Inferior parietal cortex (tissue), 1 donor: Measurements from ENCODE around the gene SH3TC1.
A peak's percentile ranks its signal among the peaks of the same experiment; 100 is the strongest.

Experiments used
- DNase-seq: peaks from one replicate; pipeline ENCODE4 v3.0.0-alpha.2; 2016; ENCODE audit errors: extremely low spot score

SH3TC1 gene

DNA sequence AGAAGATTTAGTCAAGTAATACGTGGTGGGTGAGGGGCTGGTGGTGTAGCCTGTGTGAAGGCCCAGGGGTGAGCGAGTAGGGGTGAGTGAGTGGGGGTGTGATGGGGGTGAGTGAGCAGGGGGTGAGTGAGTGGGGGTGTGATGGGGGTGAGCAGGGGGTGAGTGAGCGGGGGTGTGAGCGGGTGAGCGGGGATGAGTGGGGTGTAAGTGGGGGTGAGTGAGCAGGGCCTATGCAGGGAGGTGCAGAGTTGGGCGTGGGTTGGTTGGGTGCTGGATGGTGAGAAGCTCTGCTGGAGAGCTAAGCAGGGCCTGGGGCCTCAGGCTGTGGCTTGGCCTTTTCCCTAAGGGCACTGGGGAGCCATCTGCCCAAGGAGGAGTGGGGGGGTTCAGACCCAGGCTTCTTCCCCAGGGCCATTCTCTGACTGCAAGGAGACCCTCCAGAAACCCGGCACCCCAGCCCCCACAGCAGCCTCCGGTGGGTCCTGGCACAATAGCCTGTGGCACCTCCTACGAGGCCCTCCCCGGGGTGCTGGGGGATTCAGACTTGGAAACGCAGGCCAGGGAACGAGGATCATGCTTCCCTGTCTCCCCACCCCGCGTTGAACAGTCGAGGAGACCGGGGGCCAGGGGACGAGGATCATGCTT is 30.4 kb downstream of the SH3TC1 start:
- no peak for DNase-seq

DNA sequence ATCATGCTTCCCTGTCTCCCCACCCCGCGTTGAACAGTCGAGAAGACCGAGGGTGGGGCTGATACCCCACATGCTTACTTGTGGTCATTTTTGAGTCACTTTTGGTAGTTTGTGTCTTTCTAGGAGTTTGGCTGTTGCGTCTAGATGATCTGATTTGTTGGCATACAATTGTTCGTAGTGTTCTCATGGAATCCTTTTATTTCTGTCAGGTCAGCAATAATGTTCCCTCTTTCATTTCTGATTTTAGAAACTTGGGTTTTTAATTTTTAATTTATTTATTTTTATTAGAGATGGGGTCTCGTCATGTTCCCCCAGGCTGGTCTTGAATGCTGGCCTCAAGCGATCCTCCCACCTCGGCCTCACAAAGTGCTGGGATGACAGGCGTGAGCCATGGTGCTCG is 30.9 kb downstream of the SH3TC1 start:
- DNase-seq: no peak

DNA sequence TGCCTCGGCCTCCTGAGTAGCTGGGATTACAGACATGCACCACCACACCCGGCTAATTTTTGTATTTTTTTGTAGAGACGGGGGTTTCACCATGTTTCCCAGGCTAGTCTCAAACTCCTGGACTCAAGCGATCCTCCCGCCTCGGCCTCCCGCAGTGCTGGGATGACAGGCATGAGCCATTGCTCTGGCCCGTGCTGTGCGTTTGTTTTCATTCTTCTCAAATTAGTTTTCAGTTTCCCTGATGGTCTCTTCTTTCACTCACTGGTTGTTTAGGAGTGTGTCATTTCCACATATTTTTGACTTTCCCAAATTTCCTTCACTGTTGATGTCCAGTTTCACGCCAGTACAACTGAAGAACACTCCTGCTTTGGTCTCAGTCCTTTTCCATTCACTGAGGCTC is 31.8 kb downstream of the SH3TC1 start:
- no peak for DNase-seq

DNA sequence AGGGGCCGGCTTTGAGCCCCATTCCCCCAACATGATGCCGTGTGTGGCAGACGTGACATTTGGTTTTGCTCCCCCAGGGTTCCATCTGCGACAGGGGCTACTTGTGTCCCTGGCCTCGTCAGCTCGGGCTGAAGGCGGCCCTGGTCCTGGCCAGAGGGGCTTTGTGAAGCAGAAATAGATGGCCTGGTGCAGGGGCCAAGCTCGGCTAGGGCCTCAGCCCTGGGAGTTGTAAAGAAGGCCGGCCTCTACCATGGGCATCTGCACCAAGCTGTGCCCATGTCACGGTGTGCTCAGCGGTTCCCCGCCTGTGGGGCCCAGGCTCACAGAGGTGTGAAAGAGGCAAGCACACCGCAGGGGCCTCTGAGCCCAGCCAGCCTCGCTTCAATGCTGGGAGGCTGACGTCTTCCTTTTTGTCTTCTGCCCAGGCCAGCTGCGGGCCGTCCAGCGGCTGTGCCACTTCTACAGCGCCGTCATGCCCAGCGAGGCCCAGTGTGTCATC is 32.5 kb downstream of the SH3TC1 start:
- DNase-seq: no peak

DNA sequence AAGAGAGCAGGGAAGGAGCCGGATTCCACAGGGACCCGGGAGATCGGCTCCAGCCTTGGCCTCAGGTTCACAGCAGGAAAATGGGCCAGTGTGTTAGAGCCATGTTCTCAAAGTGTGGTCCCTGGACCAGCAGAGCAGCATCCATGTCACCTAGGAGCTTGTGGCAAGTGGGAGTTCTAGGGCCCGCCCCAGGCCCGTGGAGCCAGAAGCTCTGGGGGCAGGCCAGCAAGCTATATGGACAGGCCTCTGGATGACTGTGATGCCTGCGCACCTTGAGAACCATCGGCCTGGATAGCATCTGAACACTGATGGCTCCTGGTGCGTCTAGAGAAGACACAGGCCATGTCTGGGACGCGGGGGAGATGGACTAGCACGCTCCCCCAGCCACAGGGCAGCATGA is 33.7 kb downstream of the SH3TC1 start:
- no peak for DNase-seq

DNA sequence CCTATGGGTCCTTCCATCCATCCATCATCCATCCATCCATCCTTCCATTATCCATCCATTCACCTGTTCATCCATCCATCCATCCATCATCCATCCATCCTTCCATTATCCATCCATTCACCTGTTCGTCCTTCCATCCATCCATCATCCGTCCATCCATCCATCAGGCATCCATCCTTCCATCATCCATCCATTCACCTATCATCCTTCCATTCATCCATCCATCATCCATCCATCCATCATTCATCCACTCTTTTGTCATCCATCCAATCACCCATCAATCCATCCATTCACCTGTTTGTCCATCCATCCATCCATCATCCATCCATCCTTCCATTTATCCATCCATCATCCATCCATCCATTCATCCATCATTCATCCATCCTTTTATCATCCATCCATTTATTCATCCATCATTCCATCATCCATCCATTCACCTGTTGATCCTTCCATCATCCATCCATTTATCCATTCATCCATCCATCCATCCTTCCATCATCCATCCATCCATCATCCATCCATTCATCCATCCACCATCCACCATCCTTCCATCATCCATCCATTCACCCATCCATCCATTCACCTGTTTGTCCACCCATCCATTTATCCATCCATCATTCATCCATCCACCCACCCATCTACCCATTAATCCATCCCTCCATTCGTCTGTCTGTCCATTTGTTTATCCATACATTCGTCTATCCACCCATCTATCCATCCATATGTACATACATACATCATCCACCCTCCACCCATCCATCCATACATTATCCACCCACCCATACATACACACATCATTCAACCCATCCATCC is 34.8 kb downstream of the SH3TC1 start:
- no peak for DNase-seq

DNA sequence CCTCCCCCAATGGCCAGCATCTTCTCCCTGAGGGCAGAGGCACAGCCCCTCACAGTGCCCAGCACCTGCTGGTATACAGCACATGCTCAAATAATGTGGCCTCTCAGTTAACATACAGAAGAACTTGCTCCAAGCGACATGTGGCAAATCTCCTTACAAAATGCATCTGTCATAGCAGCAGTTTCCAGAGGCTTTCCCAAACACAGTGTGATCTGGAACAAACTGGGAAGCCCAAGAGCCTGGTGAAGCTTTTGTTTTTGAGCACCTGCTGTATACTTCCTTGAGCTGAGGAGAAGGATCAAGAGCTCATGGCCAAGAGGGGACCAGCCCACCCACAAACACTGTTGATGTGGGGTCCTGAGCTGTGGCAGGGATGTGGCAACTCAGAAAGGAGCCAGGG is 35.6 kb downstream of the SH3TC1 start:
- DNase-seq: no peak

DNA sequence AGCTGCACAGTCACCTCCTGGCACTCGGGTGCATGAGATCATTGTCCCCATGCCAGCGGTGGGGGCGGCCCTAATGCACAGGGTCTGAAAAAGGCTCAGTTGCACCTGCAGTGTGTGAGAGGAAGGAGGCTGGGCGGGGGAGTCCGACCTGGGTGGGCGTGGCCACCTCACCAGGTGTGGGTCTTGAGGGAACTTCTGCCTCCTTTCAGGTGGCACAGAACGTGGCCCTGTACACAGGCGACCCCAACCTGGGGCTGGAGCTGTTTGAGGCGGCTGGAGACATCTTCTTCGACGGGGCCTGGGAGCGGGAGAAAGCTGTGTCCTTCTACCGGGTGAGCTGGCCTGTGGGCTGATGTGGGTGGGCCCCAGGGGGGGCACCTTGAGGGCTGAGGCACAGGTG is 36.1 kb downstream of the SH3TC1 start:
- DNase-seq: no peak

DNA sequence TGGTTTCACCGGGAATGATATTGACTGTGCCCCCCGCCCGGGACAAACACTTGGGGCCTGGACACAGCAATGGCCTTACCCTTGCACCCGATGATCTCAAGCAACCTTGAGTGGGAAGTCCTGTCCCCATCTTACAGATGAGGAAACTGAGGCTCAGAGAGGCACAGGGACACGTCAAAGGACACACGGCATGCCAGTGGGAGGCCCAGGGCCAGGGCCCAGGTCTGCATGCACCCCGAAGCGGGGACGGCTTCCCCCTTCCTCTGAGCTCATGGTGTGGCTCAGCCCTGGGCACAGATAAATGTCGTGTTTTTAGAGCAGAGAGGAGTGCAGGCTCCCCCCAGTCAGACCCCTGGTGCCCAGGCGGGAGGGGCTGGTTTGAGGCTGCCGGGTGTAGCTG is 36.6 kb downstream of the SH3TC1 start:
- no peak for DNase-seq

DNA sequence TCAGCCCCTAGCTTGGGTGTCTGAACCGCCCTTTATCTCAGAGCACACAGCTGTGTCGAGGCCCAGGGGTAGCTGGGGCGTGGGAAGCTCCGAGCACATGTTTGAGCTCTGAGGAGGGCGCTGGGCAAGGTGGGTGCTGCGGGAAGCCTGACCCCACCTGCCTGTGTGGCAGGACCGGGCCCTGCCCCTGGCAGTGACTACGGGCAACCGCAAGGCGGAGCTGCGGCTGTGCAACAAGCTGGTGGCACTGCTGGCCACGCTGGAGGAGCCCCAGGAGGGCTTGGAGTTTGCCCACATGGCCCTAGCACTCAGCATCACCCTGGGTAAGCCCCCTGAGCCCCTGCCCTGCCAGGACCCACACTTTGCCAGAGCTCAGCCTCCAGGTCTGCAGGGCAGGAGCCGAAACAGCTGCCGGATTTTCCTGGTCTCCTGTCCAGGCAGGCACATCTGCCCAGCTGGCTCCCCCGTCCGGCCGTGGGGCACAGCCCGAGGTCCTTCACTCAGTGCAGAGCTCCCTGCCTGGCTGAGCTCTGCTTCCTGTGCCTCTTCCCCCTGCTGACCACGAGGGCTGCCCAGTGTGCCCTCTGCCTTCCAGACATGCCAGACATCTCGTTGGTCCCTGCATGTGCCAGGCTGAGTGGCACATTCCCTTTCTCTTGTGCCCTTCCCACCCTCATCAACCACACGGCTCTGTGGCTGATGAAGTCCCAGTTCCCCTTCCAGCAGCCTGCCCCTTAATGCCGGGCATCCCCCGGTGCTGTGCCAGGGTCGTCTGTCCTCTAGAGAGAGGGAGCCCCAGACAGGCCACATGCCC is 37.2 kb downstream of the SH3TC1 start:
- no peak for DNase-seq

DNA sequence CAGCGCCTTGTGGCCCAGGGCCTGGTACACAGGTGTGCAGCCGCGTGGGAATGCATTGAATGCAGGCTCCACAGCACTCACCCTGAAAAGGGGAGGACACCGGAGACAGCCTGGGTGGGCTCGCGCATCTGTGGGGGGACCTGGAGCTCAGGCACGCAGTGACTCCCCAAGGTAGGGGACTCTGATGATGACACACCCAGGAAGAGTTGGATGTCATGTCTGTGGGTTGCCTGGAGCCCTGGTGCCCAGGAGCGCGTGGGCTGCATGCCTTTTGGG is 37.8 kb downstream of the SH3TC1 start:
- DNase-seq: no peak

DNA sequence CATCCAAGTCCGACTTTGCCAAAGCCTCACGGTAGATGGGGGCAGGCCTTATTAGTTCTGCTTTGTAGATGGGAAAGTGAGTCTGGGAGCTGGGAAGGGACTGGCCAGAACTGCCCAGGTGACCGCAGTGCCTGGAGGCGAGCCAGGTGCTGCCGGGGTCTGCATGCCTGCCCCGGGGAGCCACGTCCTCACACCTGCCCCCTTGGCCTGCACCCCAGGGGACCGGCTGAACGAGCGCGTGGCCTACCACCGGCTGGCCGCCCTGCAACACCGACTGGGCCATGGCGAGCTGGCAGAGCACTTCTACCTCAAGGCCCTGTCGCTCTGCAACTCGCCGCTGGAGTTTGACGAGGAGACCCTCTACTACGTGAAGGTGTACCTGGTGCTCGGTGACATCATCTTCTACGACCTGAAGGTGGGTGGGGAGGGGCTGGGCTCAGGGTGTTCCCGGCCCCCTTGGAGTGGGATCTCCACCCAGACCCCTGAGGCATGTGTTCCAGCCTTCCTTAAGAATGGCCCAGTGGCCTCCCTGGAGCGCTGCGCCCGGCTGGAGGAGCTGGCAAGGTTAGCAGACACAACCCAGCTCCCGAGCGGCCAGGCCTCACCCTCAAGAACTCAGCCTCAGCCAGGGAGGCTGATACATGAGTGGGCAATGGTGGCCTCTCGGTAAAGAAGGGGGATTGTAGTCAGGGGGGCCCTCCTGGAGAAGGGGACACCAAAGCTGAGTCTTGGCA is 38.3 kb downstream of the SH3TC1 start:
- DNase-seq: no peak

DNA sequence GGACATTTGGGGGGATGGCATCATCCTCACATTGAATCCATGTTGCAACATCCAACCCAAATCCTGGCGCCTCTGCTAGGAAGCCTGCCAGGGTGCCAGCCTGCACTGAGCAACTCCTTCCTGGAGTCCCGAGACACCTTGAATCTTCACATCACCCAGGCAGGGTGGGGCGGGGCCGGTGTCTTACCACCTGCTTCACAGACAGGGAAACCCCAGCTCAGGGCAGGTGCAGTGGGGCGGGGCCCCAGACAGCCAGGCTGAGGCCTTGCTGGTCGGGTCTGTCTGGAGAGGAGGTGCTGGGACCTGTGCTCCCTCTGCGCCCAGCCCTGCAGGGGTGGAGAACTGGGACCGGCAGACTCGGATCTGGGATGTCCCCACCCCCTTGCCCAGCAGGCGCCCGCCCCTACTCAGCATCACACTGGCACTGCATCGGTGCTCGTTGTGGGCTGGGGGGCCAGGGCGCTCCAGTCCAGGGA is 39.0 kb downstream of the SH3TC1 start:
- DNase-seq: no peak

DNA sequence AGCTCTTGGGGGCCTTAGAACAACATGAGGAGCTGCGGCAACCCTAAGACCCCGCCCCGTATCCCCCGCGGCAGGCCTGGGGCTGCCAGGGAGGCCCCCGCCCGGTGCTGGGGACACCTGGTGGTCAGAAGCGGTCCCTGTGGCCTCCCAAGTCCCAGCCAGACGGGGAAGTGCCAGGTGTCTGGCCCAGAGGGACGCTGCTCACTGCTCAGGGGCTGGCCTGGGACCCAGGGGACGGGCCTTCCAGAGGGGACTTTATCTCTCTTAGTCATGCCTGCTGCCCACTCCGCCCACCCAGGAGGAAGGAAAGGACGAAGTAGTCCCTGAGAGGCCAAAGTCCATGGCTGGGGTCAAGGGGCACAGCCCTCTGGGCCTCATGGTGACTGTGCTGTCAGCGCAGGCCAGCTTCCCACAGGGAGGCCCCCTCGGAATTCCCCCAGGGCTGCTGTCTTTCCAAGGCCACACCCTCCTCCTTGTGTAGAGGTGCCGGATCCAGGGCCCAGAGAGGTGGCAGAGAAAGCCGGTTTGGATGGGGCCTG is 39.5 kb downstream of the SH3TC1 start:
- DNase-seq: no peak

DNA sequence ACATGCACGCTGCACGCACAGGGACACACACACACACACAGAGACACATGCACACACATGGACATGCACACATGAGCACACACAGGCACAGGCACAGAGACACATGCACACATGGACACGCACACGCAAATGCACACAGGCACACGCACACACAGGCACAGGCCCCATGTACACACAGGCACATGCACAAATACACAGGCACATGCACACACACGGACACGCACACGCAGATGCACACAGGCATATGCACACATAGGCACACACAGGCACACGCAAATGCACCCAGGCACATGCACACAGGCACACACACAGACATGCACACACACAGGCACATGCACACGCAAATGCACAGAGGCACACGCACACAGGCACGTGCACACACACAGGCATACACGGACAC is 40.1 kb downstream of the SH3TC1 start:
- DNase-seq: no peak

DNA sequence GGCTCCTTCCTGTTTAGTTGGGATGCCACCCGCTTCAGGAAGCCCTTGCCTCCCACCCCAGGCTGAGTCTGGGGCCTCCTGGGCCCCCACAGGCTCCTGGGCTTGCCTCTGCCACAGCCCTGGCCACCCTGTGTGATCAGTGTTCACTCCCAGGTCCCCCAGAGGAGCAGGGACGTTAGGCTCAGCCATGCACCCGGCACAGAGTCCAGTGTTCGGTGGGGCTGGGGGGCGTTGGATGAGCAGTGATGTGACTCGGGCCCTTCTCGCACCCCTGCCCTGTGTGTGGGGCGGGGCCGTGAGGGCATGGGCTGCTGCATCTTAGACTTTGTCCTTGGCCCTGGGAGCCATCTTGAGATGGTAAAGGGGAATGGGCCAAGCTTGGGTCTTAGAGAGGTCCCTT is 40.6 kb downstream of the SH3TC1 start:
- no peak for DNase-seq

DNA sequence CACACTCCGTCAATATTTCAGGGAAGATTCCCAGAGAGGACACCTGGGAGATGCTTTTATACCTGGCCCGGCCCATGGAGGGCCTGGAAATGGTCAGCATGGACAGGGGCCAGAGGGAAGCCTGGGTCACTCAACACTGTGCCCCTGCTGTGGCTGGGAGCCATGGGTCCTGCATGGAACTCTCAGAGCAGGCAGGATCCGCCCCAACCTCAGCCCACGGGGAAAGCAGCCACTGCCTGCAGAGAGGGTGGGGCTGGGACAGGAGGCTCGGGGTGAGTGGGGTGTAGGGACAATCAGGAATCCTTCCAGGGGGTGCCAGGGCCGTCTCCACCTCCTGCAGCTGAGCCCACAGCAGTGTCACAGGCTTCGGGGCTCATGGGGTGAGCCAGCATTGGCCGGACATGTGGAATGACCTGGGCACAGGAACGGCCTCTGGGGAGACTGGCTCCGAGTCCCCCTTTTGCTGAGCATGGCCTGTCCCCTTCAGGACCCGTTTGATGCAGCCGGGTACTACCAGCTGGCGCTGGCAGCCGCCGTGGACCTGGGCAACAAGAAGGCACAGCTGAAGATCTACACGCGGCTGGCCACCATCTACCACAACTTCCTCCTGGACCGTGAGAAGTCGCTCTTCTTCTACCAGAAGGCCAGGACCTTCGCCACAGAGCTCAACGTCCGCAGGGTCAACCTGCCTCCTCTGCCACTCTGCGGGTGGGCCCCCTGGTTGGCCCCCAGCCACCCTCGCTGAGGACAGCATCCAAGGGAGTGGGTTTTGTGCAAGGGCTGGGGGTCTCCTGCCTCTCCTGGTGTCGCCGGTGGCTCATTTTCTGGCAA is 41.3 kb downstream of the SH3TC1 start:
- DNase-seq: no peak

DNA sequence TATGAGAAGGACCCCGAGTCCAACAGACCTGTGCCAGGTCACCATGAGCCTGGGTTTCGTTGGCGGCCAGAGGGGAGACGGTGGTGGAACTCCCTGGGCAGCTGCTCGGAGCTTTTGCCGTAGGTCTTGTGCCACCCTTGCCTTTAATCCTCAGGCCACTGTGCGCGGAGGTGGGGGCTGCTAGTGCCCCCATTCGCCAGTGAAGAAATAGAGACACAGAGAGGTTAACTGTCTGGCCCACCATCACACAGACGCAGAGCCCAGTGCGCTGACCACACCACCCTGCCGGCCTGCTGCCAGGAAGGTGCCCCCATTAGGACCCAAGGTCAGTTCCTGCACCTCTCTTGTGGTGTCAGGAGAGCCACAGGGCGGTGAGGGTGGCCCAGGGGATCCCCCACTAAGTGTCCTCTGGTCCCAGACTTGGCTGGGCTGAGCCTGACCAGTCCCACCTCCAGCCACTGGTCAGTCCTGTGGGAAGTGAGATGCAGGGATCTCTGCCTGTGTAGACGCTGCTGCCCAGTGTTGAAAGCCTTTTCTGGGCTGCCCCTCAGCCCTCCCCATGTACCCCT is 42.2 kb downstream of the SH3TC1 start:
- no peak for DNase-seq

DNA sequence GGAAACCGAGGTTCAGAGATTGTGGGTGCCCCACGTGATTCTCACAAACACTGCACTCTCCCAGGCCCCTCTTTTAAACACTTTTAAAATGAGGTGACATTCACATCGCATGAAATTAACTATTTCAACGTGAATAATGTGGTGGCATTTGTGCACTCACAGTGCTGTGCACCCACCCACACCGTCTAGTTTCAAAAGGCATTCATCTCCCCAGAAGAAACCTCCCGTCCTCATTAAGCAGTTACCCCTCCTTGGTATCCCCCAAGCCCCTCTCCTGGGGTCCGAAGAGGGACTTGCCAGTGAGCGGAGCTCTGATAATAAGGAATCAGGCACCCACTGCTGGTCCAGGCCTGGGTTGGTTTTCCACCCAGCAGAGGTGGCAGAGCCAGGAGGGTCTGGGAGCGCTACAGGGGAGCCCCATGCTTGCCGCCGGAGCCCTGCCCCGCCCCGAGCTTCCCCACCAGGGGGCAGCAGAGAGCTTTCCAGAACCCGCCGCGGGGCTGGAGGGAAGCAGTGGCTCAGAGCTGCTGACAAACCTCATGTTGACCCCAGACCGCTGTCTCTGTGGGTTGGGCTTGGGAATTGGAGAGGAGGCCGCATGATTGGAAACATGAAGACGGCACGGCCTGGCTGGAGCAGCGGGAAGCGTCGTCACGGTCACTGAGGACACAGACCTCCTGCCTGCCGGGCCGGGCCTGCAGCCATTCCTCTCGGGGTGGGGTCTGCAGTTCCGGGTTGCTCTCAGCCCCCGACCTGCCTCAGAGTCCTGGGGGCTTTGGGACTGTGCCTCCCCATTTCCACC is 43.0 kb downstream of the SH3TC1 start:
- peak; percentile 77 for DNase-seq
